CMK (cell line): ENCODE measurements around the gene TATDN3.
"Not testable (repeated sequence)": the region's sequence is repeated elsewhere in the genome, so short reads cannot be mapped to it uniquely, and the experiment has no call there.

Experiments
- DNase-seq: peaks from one replicate; pipeline ENCODE4 v3.0.0-alpha.2; 2010; ENCODE audit warnings: low read depth

Gene TATDN3

DNA sequence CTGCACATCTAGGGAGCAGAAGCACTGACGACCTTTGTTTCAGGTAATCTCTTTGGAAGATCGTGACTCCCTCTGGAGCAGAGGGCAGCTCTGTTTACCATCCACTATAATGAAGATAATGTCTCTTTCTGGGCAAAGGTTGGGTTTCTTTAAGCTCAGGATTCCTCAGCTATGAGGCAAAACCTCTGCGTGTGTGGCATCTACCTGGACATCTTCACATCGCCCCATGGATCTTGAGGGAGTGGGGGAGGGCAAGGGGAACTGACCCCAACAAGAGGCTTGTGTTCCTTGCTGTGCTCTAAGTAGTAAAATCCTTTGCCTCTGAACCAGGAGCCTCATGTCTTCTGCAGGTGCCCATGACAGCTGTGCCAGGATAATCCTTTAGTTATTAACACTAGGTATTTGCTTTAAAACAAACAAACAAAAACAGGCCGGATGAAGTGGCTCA, 36.2 kb downstream of the TATDN3 start:
- no peak for DNase-seq

DNA sequence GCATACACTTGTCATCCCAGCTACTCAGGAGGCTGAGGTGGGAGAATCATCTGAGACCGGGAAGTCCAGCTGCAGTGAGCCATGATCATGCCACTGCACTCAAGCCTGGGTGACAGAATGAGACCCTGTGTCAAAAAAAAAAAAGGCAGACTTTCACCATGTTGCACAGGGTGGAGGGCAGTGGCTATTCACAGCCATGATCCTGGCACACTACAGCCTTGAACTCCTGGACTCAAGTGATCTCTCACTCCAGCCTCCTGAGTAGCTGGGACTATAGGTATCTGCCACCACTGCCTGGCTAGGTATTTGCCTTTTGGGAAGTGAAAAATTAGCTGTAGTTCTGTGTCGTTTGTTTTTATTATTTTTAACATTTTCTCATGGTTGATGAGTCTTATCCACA, 36.7 kb downstream of the TATDN3 start:
- DNase-seq: no peak

DNA sequence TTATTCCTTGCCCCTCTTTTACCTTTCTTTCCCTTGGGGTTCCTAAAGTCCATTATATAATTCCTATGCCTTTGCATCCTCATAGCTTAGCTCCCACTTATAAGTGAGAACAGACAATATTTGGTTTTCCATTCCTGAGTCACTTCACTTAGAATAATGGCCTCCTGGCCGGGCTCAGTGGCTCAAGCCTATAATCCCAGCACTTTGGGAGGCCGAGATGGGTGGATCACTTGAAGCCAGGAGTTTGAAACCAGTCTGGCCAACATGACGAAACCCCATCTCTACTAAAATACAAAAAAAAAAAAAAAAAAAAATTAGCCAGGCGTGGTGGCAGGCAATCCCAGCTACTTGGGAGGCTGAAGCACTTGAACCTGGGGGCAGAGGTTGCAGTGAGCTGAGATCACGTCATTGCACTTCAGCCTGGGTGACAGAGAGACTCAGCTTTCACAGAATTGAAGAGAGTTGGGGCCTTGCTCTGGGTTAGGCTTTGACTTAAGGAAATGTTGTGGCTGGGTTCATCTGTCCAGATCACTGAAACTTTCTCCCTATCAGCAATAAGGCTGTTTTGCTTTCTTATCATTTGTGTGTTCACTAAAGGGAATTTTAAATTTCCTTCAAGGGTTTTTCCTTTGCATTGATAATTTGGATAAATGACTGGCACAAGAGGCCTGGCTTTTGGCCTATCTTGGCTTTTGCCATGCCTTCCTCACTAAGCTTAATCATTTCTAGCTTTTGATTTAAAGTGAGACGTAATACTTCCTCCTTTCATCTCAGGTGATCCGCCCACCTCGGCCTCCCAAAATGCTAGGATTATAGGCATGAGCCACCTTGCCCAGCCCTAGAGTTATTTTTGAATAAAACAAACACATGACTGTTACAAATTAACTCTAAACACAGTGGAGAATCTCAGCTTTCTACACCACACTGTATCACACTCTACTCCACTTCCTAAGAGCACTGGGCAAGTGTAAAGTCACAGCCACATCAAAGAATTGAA, 41.8 kb downstream of the TATDN3 start:
- not testable (repeated sequence) for DNase-seq

DNA sequence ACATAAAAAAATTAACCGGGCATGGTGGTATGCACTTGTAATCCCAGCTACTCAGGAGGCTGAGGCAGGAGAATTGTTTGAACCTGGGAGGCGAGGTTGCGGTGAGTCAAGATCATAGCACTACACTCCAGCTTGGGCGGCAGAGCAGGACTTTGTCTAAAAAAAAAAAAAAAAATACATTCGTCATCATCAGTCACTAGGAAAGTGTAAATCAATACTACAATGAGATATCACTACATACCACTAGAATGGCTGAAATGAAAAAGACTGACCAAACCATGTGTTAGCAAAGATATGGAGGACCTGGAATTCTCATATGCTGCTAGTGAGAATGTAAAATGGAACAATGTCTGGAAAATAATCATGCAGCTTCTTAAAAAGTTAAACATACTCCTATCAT, 46.5 kb downstream of the TATDN3 start:
- DNase-seq: no peak

DNA sequence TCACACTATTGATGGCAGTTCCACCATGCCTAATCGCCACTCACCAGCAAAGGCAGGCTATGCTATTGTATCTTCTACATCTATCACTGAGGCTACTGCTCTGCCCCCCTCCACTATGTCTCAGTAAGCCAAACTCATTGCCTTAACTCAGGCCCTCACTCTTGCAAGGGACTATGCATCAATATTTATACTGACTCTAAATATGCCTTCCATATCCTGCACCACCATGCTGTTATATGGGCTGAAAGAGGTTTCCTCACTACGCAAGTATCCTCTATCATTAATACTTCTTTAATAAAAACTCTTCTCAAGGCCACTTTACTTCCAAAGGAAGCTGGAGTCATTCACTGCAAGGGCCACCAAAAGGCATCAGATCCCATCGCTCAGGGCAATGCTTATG, 52.8 kb downstream of the TATDN3 start:
- not testable (repeated sequence) for DNase-seq

DNA sequence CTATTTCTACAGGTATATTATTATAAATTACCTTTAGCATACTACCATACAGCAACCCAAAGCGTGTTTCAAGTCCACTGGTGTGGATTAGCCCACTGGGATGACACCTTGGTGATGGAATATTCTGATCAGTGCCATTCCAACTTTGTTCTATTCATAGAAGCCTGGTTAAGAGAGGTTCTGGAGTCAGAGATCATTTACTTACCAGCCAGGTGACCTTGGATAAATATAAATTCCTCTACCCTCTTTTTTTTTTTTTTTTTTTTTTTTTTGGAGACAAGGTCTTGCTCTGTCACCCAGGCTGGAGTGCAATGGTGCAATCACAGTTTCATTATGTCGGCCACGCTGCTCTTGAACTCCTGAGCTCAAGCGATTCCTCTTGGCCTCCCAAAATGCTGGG, 55.9 kb downstream of the TATDN3 start, which contains the start of gene SPATA45:
Gene SPATA45 (minus strand): TSS at position 101 of the 400 bp plus-strand sequence. CDS start 11,500 bp downstream, outside the sequence.
- no peak for DNase-seq

DNA sequence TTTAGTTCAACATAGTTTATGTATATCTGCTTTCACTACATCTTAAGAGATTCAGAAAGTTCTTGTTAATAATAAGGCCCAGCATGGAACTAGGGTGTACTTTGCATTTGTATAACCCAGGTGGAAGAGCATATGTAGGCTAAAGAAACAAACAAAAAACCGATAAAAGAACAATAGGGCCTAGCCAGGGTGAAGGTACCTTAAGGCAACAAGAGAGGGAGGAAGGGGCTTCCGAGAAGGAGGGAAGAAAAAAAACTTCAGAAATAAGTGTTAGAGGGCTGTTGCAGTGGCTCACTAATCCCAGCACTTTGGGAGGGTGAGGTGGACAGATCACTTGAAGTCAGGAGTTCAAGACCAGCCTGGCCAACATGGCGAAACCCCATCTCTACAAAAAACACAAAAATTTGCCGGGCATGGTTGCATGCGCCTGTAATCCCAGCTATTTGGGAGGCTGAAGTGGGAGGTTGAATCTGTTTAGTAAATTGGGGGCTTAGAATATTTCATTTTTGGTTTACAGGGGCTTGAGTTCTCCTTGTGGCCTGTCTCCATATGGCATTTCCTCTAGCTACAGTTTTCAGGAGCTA, 60.5 kb downstream of the TATDN3 start:
- DNase-seq: no peak

DNA sequence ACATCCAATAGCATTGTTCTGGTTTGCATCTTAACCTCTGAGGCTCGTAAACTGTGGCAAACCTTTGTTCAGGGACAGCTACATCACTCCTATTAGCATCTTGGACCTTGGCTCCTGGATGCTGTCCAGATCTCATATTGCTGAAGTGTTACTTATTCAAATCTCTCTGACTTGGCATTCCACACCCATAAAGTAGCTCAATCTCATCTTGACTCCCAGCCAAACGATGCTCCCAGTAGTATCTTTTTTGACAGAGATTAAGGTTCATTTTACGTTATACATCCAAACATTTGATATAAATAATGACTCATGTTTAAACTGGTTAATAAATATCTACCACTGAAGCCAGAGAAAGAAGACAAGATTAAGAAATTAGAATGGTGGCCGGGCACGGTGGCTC, 62.0 kb downstream of the TATDN3 start:
- no peak for DNase-seq

DNA sequence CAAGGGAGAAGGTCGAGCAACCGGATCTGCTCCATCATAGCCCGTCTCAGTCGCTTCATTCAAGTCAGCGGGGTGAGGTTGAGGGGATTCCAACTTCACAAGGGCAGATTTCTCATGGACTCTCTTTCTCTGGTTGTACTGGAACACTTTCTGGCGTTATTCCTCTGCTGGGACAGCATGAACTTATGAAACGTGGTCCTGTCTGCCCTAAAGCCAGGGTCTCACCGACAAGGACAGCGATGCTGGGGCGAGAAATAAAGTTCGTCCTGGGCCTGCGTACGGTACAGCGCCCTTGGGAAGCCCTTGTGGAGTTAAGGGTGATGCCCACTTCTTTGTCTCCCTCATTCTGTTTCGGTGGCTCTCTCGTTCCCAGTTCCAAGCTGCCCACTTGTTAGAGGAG, 65.1 kb downstream of the TATDN3 start:
- DNase-seq: no peak

DNA sequence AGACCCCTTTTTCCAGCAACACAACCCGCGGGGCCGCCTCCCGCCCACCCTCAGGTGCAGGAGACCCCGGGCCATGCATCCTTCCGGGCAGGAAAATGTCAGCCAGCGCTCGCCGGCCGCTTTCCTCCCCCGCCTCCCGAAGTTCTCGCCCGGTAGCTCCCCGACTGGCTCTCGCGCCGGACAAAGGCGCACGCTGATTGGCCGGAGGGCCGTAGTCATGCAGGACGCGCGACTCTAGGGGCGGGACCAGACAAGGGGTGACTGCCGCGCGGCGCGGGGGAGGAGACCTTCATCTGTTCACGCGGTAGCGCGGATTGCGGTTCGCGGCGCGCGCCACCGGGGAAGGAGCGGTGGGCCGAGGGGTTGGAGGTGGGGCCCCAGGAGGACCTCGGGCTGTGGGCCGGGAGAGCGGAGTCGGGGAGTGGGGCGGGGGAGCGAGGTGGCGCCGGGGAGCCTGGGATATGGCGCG, 66.3 kb downstream of the TATDN3 start, which contains the start of gene FLVCR1:
Gene FLVCR1 (plus strand): TSS at position 284 of the 469 bp plus-strand sequence. CDS start 178 bp downstream, at position 462.
- DNase-seq: peak; percentile 99

DNA sequence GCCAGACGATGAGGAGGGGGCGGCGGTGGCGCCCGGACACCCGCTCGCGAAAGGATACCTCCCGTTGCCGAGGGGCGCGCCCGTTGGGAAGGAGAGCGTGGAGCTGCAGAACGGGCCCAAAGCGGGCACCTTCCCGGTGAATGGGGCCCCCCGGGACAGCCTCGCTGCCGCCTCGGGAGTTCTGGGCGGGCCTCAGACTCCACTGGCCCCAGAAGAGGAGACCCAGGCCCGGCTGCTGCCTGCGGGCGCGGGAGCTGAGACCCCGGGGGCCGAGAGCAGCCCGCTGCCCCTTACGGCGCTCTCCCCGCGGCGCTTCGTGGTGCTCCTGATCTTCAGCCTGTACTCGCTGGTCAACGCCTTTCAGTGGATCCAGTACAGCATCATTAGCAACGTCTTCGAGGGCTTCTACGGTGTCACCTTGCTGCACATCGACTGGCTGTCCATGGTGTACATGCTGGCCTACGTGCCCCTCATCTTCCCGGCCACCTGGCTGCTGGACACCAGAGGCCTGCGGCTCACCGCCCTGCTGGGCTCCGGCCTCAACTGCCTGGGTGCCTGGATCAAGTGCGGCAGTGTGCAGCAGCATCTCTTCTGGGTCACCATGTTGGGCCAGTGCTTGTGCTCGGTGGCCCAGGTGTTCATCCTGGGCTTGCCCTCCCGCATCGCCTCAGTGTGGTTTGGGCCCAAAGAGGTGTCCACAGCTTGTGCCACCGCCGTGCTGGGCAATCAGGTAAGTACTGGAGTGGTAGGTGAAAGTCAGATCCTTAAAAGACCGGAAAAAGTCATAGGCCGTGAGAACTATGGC, 67.0 kb downstream of the TATDN3 start:
- DNase-seq: no peak

DNA sequence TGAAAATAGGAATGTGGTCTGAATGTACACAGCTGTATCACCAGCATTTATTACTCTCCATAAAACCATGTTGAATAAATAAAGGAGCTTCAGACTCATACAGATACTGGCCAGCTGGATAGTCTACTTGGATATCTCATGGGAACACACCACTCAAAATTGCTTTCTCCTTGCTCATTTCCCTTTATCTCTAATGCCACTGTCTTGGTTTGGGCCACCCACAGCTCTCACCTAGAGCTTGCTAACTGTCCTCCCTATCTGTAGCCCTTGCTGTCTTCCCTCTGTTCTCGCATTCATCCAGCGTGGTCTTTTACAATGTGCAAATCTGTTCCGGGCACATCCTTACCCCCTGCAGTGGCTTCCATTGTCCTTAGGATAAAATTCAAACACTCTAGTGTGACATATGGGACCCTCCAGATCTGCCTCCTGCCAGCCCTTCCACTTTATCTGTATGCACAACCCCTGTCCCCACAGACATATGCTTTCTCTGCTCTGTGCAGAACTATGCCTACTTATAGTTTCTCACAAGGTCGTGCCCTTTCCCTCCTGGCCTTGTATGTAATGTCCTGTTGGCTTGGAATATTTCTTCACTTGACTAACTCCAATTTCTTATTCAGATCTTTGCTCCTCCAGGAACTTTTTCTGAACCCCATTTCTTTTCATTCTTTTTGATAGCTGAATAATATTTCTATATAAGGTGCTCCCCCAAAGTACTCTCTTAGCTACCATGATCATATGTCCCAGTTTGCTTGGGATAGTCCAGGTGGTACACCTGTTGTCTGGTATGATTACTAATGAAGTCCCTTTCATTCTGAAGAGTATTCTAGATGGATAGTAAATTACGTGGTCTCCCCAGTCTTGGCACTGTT, 69.3 kb downstream of the TATDN3 start:
- DNase-seq: peak; percentile 14

DNA sequence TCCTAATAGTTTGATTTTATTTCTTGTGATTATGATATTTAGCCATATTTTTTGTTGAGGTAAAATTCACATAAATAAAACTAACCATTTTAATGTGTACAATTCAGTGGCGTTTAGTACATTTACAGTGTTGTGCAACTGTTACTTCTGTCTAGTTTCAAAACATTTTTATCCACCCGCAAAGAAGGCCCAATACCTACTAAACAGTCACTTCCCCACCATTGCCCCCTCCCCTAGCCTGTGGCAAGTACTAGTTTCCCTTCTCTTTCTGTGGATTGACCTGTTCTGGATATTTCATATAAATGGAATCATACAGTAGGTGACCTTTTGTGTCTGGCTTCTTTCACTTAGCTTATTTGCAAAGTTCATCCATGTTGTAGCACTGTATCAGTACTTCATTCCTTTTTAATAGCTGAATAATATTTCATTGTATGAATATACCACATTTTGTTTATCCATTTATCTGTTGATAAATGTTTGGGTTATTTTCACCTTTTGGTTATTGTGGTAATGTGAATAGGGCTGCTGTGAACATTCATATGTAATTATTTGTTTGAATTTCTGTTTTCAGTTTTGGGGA, 70.5 kb downstream of the TATDN3 start:
- no peak for DNase-seq

DNA sequence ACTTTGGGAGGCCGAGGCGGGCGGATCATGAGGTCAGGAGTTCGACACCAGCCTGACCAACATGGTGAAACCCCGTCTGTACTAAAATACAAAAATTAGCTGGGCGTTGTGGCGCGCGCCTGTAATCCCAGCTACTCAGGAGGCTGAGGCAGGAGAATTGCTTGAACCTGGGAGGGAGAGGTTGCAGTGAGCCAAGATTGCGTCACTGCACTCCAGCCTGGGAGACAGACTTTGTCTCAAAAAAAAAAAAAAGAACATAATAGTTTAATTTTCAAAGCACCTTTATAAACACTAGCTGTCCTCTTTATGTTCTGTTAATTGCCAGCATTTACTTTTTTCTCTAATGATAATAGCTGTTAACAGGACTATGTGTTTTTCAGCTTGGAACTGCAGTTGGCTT, 71.7 kb downstream of the TATDN3 start:
- DNase-seq: not testable (repeated sequence)

DNA sequence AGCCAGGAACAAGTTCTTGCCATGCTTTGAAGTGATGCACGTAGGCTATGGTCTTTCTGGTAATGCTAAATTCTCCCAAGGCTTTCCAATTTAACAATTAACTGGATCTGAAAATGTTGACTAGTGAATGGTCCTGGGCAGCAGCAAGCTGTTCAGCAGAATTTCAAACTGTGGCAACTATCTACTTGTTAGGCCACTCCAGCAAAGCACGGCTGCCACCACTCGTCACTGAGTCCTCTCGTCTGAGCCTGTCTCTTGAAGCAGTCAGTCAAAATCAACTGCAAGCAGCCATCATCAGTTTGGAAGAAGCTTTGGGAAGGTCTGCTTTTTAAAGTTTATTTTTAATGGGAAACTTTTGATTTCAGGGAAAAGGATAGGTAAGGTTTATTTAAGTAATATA, 72.5 kb downstream of the TATDN3 start:
- no peak for DNase-seq
